ENCODE measurements around the gene IFNB1. TPM values are rescaled to one million over a fixed set of nuclear protein-coding genes. Genes with fewer than 3 reads are reported as not detected.

IFNB1 gene
- total RNA-seq, 1 experiment from 2014 or later = not detected

- no peak overlapping the region for H3K4me3 Mint-ChIP-seq
- ChIA-PET CTCF (no interaction called here), POLR2A (no interaction called here)
- H3K4me1 Mint-ChIP-seq = no peaks in the 10 kb centered on the region; the same call in 1 of the 2 replicates
- H3K27me3 Mint-ChIP-seq (ENCODE audit: low read depth) = no peaks in the 10 kb centered on the region
- TF ChIP-seq ZNF416 (CRISPR knock-in tag; IDR thresholded peaks at IDR 0.05) (no peak), NFE2L1 (CRISPR knock-in tag; IDR thresholded peaks at IDR 0.05) (no peak), ZNF281 (CRISPR knock-in tag; IDR thresholded peaks at IDR 0.05) (no peak), SOX15 (CRISPR knock-in tag; IDR thresholded peaks at IDR 0.05) (no peak), ETV6 (CRISPR knock-in tag; IDR thresholded peaks at IDR 0.05) (no peak), ZMAT4 (CRISPR knock-in tag; IDR thresholded peaks at IDR 0.05) (no peak), ZNF263 (CRISPR knock-in tag; IDR thresholded peaks at IDR 0.05; ENCODE audit: low read depth) (no peak), IRF1 (CRISPR knock-in tag; IDR thresholded peaks at IDR 0.05) (no peak), PREB (CRISPR knock-in tag; IDR thresholded peaks at IDR 0.05; ENCODE audit: borderline replicate concordance) (no peak), SMAD4 (CRISPR knock-in tag; IDR thresholded peaks at IDR 0.05) (no peak), NR1H2 (CRISPR knock-in tag; IDR thresholded peaks at IDR 0.05) (no peak), EMX1 (CRISPR knock-in tag; IDR thresholded peaks at IDR 0.05) (no peak), NR3C1 (CRISPR knock-in tag; conservative IDR thresholded peaks at IDR 0.05; ENCODE audit: low read depth) (no peak), ZNF317 (CRISPR knock-in tag; IDR thresholded peaks at IDR 0.05; ENCODE audit: borderline replicate concordance, low read depth) (no peak), ZBTB43 (CRISPR knock-in tag; IDR thresholded peaks at IDR 0.05) (no peak)
- DNase-seq (ENCODE audit: low spot score) (no peak), ATAC-seq (no peak)
- 0 out of 2 replicates have a peak, but pooled peaks cover 3% of the 10 kb centered on the region for H3K9me3 Mint-ChIP-seq
- no peaks in the 10 kb centered on the region for H3K36me3 Mint-ChIP-seq
- no peak overlapping the region for H3K27ac Mint-ChIP-seq
Measured at GRCh38 chr9:21047281-21047691, 30.5 kb downstream of the IFNB1 start.

GRCh38 chr9:21043841-21044240 is 33.9 kb downstream of the IFNB1 start:
- Mint-ChIP-seq H3K36me3 (no peaks in the 10 kb centered on the region), H3K4me3 (no peak overlapping the region), H3K9me3 (no peaks in the 10 kb centered on the region), H3K27ac (no peak overlapping the region), H3K27me3 (ENCODE audit: low read depth) (no peaks in the 10 kb centered on the region; the same call in 1 of the 2 replicates), H3K4me1 (no peaks in the 10 kb centered on the region; the same call in 1 of the 2 replicates)
- POLR2A ChIA-PET = no interaction called here
- CTCF ChIA-PET = no interaction called here
- ATAC-seq (no peak), DNase-seq (ENCODE audit: low spot score) (no peak)
- TF ChIP-seq TEAD1 (CRISPR knock-in tag; IDR thresholded peaks at IDR 0.05) = no peak
- no peak for TF ChIP-seq CDX4 (CRISPR knock-in tag; IDR thresholded peaks at IDR 0.05; ENCODE audit: borderline replicate concordance)
- TF ChIP-seq ZNF232 (CRISPR knock-in tag; IDR thresholded peaks at IDR 0.05) = no peak
- TF ChIP-seq JUN (CRISPR knock-in tag; IDR thresholded peaks at IDR 0.05) = no peak
- TF ChIP-seq JAZF1 (CRISPR knock-in tag; IDR thresholded peaks at IDR 0.05) = no peak
- no peak for TF ChIP-seq ZNF219 (CRISPR knock-in tag; IDR thresholded peaks at IDR 0.05; ENCODE audit: borderline replicate concordance)
- TF ChIP-seq ATF6 (CRISPR knock-in tag; IDR thresholded peaks at IDR 0.05) = no peak
- no peak for TF ChIP-seq ARID4B (CRISPR knock-in tag; IDR thresholded peaks at IDR 0.05; ENCODE audit: borderline replicate concordance)
- TF ChIP-seq RELA (CRISPR knock-in tag; IDR thresholded peaks at IDR 0.05; ENCODE audit: borderline replicate concordance) = no peak
